Skeletal muscle tissue (tissue), 4 donors: Measurements from ENCODE around the gene ABCB8. TPM values are rescaled to one million over a fixed set of nuclear protein-coding genes. Genes with fewer than 3 reads are reported as not detected.
"Not testable (repeated sequence)": the region's sequence is repeated elsewhere in the genome, so short reads cannot be mapped to it uniquely, and the experiment has no call there.

Source experiments
- H3K27ac ChIP-seq: one replicate; pipeline ENCODE4 v1.7.0; 2013; ENCODE audit warnings: mild to moderate bottlenecking, low read depth, low read length, inconsistent platforms
- H3K27me3 ChIP-seq, 3 donors: one replicate each; pipeline ENCODE4 v1.7.0; 2013; ENCODE audit warnings: low read length in 3 of 3; ENCODE audit not compliant: control insufficient read depth in 3 of 3, insufficient read depth in 3 of 3
- H3K36me3 ChIP-seq, 3 donors: one replicate each; pipeline ENCODE4 v1.7.0; 2013; ENCODE audit warnings: low read length in 3 of 3; ENCODE audit not compliant: control insufficient read depth in 3 of 3, insufficient read depth in 3 of 3
- H3K4me1 ChIP-seq, 3 donors: one replicate each; pipeline ENCODE4 v1.7.0; 2013; ENCODE audit warnings: low read length in 3 of 3, mild to moderate bottlenecking in 3 of 3; ENCODE audit not compliant: control insufficient read depth in 3 of 3, insufficient read depth in 3 of 3
- H3K4me3 ChIP-seq, 3 donors: one replicate each; pipeline ENCODE4 v1.7.0; 2013; ENCODE audit warnings: low read length in 3 of 3
- H3K9ac ChIP-seq, 3 donors: one replicate each; pipeline ENCODE4 v1.7.0; 2013; ENCODE audit warnings: low read length in 3 of 3, mild to moderate bottlenecking in 3 of 3, moderate library complexity in 2 of 3, low read depth in 1 of 3
- H3K9me3 ChIP-seq, 3 donors: one replicate each; pipeline ENCODE4 v1.7.0; 2013; ENCODE audit warnings: low read length in 3 of 3; ENCODE audit not compliant: control insufficient read depth in 3 of 3
- total RNA-seq: library from RNA; depleted of rRNA; stranded (reverse); fragments of >200 nt; gene quantifications from one replicate; pipeline ENCODE4 v1.2.3, GENCODE V29; 2014
- donor health status: Osteomylitis.

Gene ABCB8
- total RNA-seq, 1 donor from 2014 or later, result 15.7 TPM

GRCh38 chr7:151006590-151007300 lies 21.5 kb upstream of the ABCB8 start:
- no peak overlapping the region for H3K9ac ChIP-seq
- no peak overlapping the region for H3K4me3 ChIP-seq
- H3K27ac ChIP-seq, result no peak overlapping the region
- peaks cover 3 to 16% (median 6%) of the 10 kb centered on the region in 3 donors for H3K4me1 ChIP-seq
- H3K9me3 ChIP-seq, result no peaks in the 10 kb centered on the region
- peaks cover 11 to 21% (median 17%) of the 10 kb centered on the region in 3 donors for H3K27me3 ChIP-seq
- no peaks in the 10 kb centered on the region for H3K36me3 ChIP-seq

DNA sequence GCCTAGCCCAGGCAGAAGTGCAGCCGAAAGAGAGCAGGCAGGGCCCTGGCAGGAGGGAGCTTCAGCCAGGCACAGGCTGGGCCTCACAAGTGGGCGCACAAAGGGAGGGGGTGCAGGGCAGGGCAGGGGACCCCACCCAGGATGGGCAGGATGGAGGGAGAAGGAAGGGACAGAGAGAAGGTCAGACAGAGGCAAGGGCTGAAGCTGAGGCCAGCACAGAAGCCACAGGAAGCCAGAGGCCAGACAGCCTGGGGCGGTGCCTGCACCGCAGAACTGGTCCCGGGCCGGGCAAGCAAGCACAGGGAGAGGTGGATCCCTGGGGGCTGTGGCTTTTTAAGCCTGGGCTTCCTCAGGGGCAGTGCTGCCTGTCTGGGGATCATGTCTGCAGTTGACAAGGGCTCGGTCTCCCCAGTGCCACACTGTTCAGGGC lies 20.8 kb upstream of the ABCB8 start:
- no peaks in the 10 kb centered on the region for H3K36me3 ChIP-seq
- no peak overlapping the region for H3K9ac ChIP-seq
- peaks cover 3 to 16% (median 6%) of the 10 kb centered on the region in 3 donors for H3K4me1 ChIP-seq
- no peak overlapping the region for H3K4me3 ChIP-seq
- H3K9me3 ChIP-seq, result no peaks in the 10 kb centered on the region
- no peak overlapping the region for H3K27ac ChIP-seq
- H3K27me3 ChIP-seq, result peaks cover 15 to 25% (median 24%) of the 10 kb centered on the region in 3 donors

DNA sequence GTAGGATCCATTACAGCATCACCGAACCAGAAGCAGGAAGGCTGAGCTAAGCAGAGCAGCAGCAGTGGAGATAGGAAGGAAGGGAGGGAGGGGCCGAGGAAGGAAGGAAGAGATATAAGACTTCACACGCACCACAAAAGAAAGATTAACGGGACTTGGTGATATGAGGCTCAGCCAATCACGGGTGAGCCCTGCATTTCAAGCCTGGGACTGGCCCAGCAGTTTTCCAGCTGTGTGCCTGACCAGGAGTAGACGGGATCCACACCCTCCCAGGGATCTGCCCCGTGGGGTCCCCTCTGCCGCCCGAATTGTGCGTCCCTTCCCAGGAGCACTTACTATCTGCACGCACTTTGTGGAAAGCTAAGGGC lies 20.1 kb upstream of the ABCB8 start:
- no peak overlapping the region for H3K27ac ChIP-seq
- peaks cover 6 to 20% (median 6%) of the 10 kb centered on the region in 3 donors for H3K4me1 ChIP-seq
- H3K36me3 ChIP-seq, result no peaks in the 10 kb centered on the region
- no peaks in the 10 kb centered on the region for H3K9me3 ChIP-seq
- no peak overlapping the region for H3K9ac ChIP-seq
- peaks cover 22 to 32% (median 29%) of the 10 kb centered on the region in 3 donors for H3K27me3 ChIP-seq
- H3K4me3 ChIP-seq, result no peak overlapping the region

GRCh38 chr7:151008511-151009323 lies 19.5 kb upstream of the ABCB8 start:
- Histone ChIP-seq H3K4me1 (peaks cover 6 to 21% (median 10%) of the 10 kb centered on the region in 3 donors), H3K27me3 (peaks cover 25 to 34% (median 29%) of the 10 kb centered on the region in 3 donors), H3K27ac (no peak overlapping the region), H3K36me3 (no peaks in the 10 kb centered on the region), H3K9me3 (no peaks in the 10 kb centered on the region), H3K4me3 (no peak overlapping the region), H3K9ac (no peak overlapping the region)

DNA sequence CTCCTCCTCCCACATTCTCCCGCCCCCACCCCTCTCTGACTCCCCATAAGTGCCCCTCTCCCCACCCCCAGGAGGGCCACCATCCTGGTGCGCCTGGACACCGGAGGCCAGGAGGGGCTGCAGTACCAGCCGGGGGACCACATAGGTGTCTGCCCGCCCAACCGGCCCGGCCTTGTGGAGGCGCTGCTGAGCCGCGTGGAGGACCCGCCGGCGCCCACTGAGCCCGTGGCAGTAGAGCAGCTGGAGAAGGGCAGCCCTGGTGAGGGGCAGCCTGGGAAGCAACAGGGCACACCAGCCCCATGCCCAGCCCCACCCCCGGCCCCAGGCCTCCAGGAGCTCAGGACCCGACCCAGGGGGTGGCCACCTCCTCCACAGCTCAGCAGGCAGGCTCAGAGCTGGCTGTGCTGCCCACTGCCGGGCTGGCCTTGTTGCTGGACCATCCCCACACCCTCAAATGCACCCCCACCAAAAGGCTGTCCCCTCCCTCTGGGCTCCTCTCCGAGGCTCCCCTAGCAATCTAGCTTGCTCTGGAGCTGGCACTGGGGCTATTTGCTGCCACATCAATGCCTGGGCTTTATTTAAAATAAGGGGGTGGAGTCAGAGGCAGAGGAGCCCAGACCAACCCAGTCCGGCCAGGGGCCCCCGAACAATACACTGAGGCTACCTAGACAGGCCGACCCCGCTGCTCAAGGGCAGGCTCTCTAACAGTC lies 18.8 kb upstream of the ABCB8 start:
- Histone ChIP-seq H3K27me3 (peaks cover 31 to 42% (median 36%) of the 10 kb centered on the region in 3 donors), H3K9ac (no peak overlapping the region), H3K4me1 (peaks cover 6 to 27% (median 14%) of the 10 kb centered on the region in 3 donors), H3K4me3 (no peak overlapping the region), H3K36me3 (no peaks in the 10 kb centered on the region), H3K9me3 (no peaks in the 10 kb centered on the region), H3K27ac (no peak overlapping the region)

GRCh38 chr7:151010037-151010306 lies 18.3 kb upstream of the ABCB8 start:
- Histone ChIP-seq H3K27me3 (peaks cover 31 to 42% (median 38%) of the 10 kb centered on the region in 3 donors), H3K4me1 (peaks cover 6 to 29% (median 17%) of the 10 kb centered on the region in 3 donors), H3K9me3 (no peaks in the 10 kb centered on the region), H3K4me3 (no peak overlapping the region), H3K9ac (no peak overlapping the region), H3K27ac (no peak overlapping the region), H3K36me3 (no peaks in the 10 kb centered on the region)

DNA sequence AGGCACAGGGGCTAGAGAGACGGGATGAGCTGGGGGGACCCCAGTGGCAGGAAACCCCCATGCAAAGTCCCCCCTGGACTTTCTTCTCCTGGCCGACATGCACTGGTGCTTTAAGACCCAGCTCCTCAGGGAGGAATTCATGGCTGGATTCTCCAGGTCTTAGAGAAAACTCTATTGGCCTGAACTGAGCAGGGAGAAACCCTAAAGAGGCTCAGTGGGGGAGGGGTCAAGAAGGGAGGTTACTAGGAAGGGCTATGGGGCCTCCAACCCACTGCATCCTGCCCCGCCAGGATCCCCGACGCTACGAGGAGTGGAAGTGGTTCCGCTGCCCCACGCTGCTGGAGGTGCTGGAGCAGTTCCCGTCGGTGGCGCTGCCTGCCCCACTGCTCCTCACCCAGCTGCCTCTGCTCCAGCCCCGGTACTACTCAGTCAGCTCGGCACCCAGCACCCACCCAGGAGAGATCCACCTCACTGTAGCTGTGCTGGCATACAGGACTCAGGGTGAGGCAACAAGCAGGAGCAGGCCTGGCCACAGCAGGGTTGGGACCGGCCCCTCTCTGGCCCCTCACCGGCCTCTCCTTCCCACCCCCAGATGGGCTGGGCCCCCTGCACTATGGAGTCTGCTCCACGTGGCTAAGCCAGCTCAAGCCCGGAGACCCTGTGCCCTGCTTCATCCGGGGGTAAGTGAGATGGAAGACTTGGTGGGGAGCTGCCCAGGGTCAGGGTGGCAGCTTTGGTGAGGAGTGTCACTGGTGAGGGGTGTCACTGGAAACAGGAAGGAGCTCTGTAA lies 17.7 kb upstream of the ABCB8 start:
- H3K4me3 ChIP-seq, result no peak overlapping the region

DNA sequence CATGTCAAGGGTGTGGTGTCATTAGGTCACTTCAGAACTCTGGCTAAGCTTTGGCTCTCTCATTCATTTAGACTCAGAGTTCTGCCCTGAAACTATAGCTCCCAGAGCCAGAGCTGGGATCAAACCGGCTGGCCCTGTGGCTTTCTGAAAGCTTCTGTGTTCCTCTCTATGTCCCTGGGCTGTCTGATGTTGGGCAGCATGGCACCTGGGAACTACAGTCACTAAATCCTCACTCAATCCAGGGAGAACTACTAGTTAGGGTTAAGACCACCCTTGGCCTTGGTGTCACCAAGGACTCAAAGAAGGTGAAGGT lies 17.2 kb upstream of the ABCB8 start:
- peaks cover 34 to 52% (median 49%) of the 10 kb centered on the region in 3 donors for H3K27me3 ChIP-seq
- no peaks in the 10 kb centered on the region for H3K9me3 ChIP-seq
- H3K9ac ChIP-seq, result no peak overlapping the region
- no peak overlapping the region for H3K4me3 ChIP-seq
- H3K36me3 ChIP-seq, result no peaks in the 10 kb centered on the region
- H3K27ac ChIP-seq, result no peak overlapping the region
- H3K4me1 ChIP-seq, result peaks cover 6 to 33% (median 21%) of the 10 kb centered on the region in 3 donors

More for the DNA sequence above, 17.7 kb upstream of the ABCB8 start:
- Histone ChIP-seq H3K4me1 (peaks cover 6 to 33% (median 21%) of the 10 kb centered on the region in 3 donors), H3K36me3 (no peaks in the 10 kb centered on the region), H3K27me3 (peaks cover 31 to 46% (median 43%) of the 10 kb centered on the region in 3 donors), H3K9me3 (no peaks in the 10 kb centered on the region), H3K9ac (no peak overlapping the region), H3K27ac (no peak overlapping the region)

- H3K27ac ChIP-seq, H3K9ac ChIP-seq, H3K4me3 ChIP-seq, H3K9me3 ChIP-seq, H3K36me3 ChIP-seq: not testable (repeated sequence)
- peaks cover 6 to 31% (median 21%) of the 10 kb centered on the region in 3 donors for H3K4me1 ChIP-seq
- peaks cover 40 to 54% (median 54%) of the 10 kb centered on the region in 3 donors for H3K27me3 ChIP-seq
Measured at GRCh38 chr7:151011616-151012015, 16.6 kb upstream of the ABCB8 start.
